HEK293 (cell line): Measurements from ENCODE around the gene SCGB1C2.
"Not testable (repeated sequence)": the region's sequence is repeated elsewhere in the genome, so short reads cannot be mapped to it uniquely, and the experiment has no call there.

Source experiments
- CTCF ChIA-PET: fragments of 350-600 bp; formaldehyde crosslinking; extraction: SDS; loops from one replicate; lab custom pipeline; 2021; ENCODE audit warnings: antibody characterized with exemption; lab: Yijun Ruan, JAX
- POLR2A ChIA-PET: fragments of 300-600 bp; formaldehyde crosslinking; extraction: SDS; loops from one replicate; lab custom pipeline; 2020; ENCODE audit warnings: antibody characterized with exemption, inconsistent platforms; lab: Yijun Ruan, JAX
- H3K27ac ChIP-seq: fragments of 200-500 bp; sonication (Bioruptor generic); 2 replicates; pipeline ENCODE4 v1.5.1; 2014; ENCODE audit warnings: low read depth, low read length, control low read depth, inconsistent platforms; ENCODE audit errors: extremely low read depth
- H3K36me3 ChIP-seq, 2 experiments: fragments of 200-500 bp in 1 of 2; sonication (Bioruptor generic) in 1 of 2; 1 replicate in 1 of 2; 2 replicates in 1 of 2; pipeline ENCODE4 v1.5.1; 2014 to 2017; ENCODE audit warnings: inconsistent platforms in 2 of 2, low read length in 2 of 2; ENCODE audit not compliant: control insufficient read depth in 2 of 2, insufficient read depth in 1 of 2
- H3K4me1 ChIP-seq: fragments of 200-500 bp; sonication (Bioruptor generic); 2 replicates; pipeline ENCODE4 v1.5.1; 2014; ENCODE audit warnings: mild to moderate bottlenecking, low read length, inconsistent platforms; ENCODE audit not compliant: control insufficient read depth, insufficient read depth
- H3K4me3 ChIP-seq: 2 replicates; pipeline ENCODE4 v1.5.1; 2011; ENCODE audit warnings: low read depth, mild to moderate bottlenecking, control low read depth, low read length, moderate library complexity
- H3K9me3 ChIP-seq: fragments of 200-500 bp; sonication (Bioruptor generic); 2 replicates; pipeline ENCODE4 v1.5.1; 2014; ENCODE audit warnings: low read depth, low read length, inconsistent platforms; ENCODE audit not compliant: control insufficient read depth, insufficient read depth
- CTCF ChIP-seq: fragments of 450-650 bp; formaldehyde crosslinking; IDR thresholded peaks from 2 replicates; pipeline ENCODE4 v1.5.1; 2016; ENCODE audit warnings: missing biosample characterization, missing genetic modification characterization
- KLF1 ChIP-seq: fragments of 450-650 bp; formaldehyde crosslinking; IDR thresholded peaks from 2 replicates; pipeline ENCODE4 v1.5.1; 2016; ENCODE audit warnings: missing biosample characterization, missing genetic modification characterization
- PRDM10 ChIP-seq: fragments of 450-650 bp; formaldehyde crosslinking; IDR thresholded peaks from 2 replicates; pipeline ENCODE4 v1.5.1; 2016; ENCODE audit warnings: missing biosample characterization, missing genetic modification characterization
- SP7 ChIP-seq: fragments of 450-650 bp; formaldehyde crosslinking; IDR thresholded peaks from 2 replicates; pipeline ENCODE4 v1.5.1; 2016; ENCODE audit warnings: missing biosample characterization, missing genetic modification characterization
- TCF7L2 ChIP-seq: IDR thresholded peaks from 2 replicates; pipeline ENCODE4 v1.6.1; 2011; ENCODE audit warnings: low read depth, mild to moderate bottlenecking, inconsistent platforms, low read length, moderate library complexity, borderline replicate concordance
- ZBTB1 ChIP-seq: fragments of 450-650 bp; formaldehyde crosslinking; IDR thresholded peaks from 2 replicates; pipeline ENCODE4 v1.5.1; 2016; ENCODE audit warnings: missing biosample characterization, missing genetic modification characterization
- ZBTB17 ChIP-seq: fragments of 450-650 bp; formaldehyde crosslinking; IDR thresholded peaks from 2 replicates; pipeline ENCODE4 v1.5.1; 2016; ENCODE audit warnings: missing biosample characterization, missing genetic modification characterization
- ZBTB49 ChIP-seq: fragments of 450-650 bp; formaldehyde crosslinking; IDR thresholded peaks from 2 replicates; pipeline ENCODE4 v1.5.1; 2016; ENCODE audit warnings: missing biosample characterization, missing genetic modification characterization, low read depth
- ZIC2 ChIP-seq: fragments of 450-650 bp; formaldehyde crosslinking; IDR thresholded peaks from 2 replicates; pipeline ENCODE4 v1.5.1; 2016; ENCODE audit warnings: missing biosample characterization, missing genetic modification characterization
- ZNF114 ChIP-seq: fragments of 450-650 bp; formaldehyde crosslinking; IDR thresholded peaks from 2 replicates; pipeline ENCODE4 v1.5.0; 2017; ENCODE audit warnings: missing biosample characterization, missing genetic modification characterization
- ZNF155 ChIP-seq: fragments of 450-650 bp; formaldehyde crosslinking; IDR thresholded peaks from 2 replicates; pipeline ENCODE4 v1.5.1; 2016; ENCODE audit warnings: missing biosample characterization, missing genetic modification characterization
- ZNF184 ChIP-seq: fragments of 450-650 bp; IDR thresholded peaks from 2 replicates; pipeline ENCODE4 v1.5.1; 2018; ENCODE audit warnings: missing biosample characterization, mild to moderate bottlenecking, missing genetic modification characterization
- ZNF23 ChIP-seq: fragments of 450-650 bp; formaldehyde crosslinking; IDR thresholded peaks from 2 replicates; pipeline ENCODE4 v1.5.1; 2016; ENCODE audit warnings: missing biosample characterization, missing genetic modification characterization, borderline replicate concordance
- ZNF24 ChIP-seq: fragments of 450-650 bp; formaldehyde crosslinking; IDR thresholded peaks from 2 replicates; pipeline ENCODE4 v1.5.1; 2016; ENCODE audit warnings: missing biosample characterization, missing genetic modification characterization
- ZNF350 ChIP-seq: fragments of 450-650 bp; formaldehyde crosslinking; IDR thresholded peaks from 2 replicates; pipeline ENCODE4 v1.5.0; 2017; ENCODE audit warnings: missing biosample characterization, mild to moderate bottlenecking, missing genetic modification characterization
- ZNF398 ChIP-seq: fragments of 450-650 bp; formaldehyde crosslinking; IDR thresholded peaks from 2 replicates; pipeline ENCODE4 v1.5.1; 2017; ENCODE audit warnings: missing biosample characterization, missing genetic modification characterization
- ZNF510 ChIP-seq: fragments of 450-650 bp; formaldehyde crosslinking; IDR thresholded peaks from 2 replicates; pipeline ENCODE4 v1.5.1; 2018; ENCODE audit warnings: mild to moderate bottlenecking, missing genetic modification characterization, missing biosample characterization; ENCODE audit not compliant: insufficient replicate concordance
- ZNF654 ChIP-seq: fragments of 450-650 bp; formaldehyde crosslinking; IDR thresholded peaks from 2 replicates; pipeline ENCODE4 v1.5.1; 2016; ENCODE audit warnings: low read depth, missing biosample characterization, missing genetic modification characterization
- ZNF692 ChIP-seq: fragments of 450-650 bp; formaldehyde crosslinking; IDR thresholded peaks from 2 replicates; pipeline ENCODE4 v1.5.1; 2016; ENCODE audit warnings: missing biosample characterization, missing genetic modification characterization
- ZXDB ChIP-seq: fragments of 450-650 bp; formaldehyde crosslinking; IDR thresholded peaks from 2 replicates; pipeline ENCODE4 v1.5.1; 2016; ENCODE audit warnings: missing biosample characterization, missing genetic modification characterization

The SCGB1C2 gene

GRCh38 chr17:164303-165235 is 27.2 kb downstream of the SCGB1C2 start:
- no peaks in the 10 kb centered on the region for H3K4me1 ChIP-seq
- H3K27ac ChIP-seq, result no peak overlapping the region
- H3K36me3 ChIP-seq, result no peaks in the 10 kb centered on the region
- TF ChIP-seq ZNF654 (peak; percentile 86), CTCF (peak; percentile 92), ZBTB17 (tag by site-specific recombination) (0 out of 2 replicates have a peak, but pooled peaks have one; percentile 28), ZNF114 (no peak), KLF1 (tag by site-specific recombination) (0 out of 2 replicates have a peak, but pooled peaks have one; percentile 7), ZIC2 (tag by site-specific recombination) (peak; percentile 23; the same call in 1 of the 2 replicates), ZBTB1 (tag by site-specific recombination) (no peak), ZNF510 (no peak)
- ChIA-PET CTCF (interaction anchor here (1.0 to 2.1 kb wide), 9 partner anchors 11 to 816 kb away, joined by 3 to 10 read pairs (median 5); no protein-coding TSS in a partner anchor), POLR2A (interaction anchor here (0.8 kb wide), 1 partner anchor 832 kb away, joined by 3 read pairs; the partner anchor contains the start of gene TIMM22)
- no peak overlapping the region for H3K4me3 ChIP-seq
- no peaks in the 10 kb centered on the region for H3K9me3 ChIP-seq

- Histone ChIP-seq H3K4me3 (no peak overlapping the region), H3K27ac (no peak overlapping the region), H3K4me1 (no peaks in the 10 kb centered on the region), H3K36me3 (no peaks in the 10 kb centered on the region), H3K9me3 (no peaks in the 10 kb centered on the region)
- ChIA-PET CTCF (interaction anchor here (1.3 to 1.9 kb wide), 5 partner anchors 147 to 815 kb away, joined by 3 to 6 read pairs (median 5); no protein-coding TSS in a partner anchor), POLR2A (interaction anchor here (0.9 kb wide), 1 partner anchor 9 kb away, joined by 3 read pairs; no protein-coding TSS in a partner anchor)
- TF ChIP-seq ZNF350 (no peak), ZNF398 (tag by site-specific recombination) (no peak), SP7 (tag by site-specific recombination) (no peak), ZXDB (tag by site-specific recombination) (no peak), ZNF692 (no peak), ZBTB49 (tag by site-specific recombination) (no peak), ZNF24 (no peak), ZNF184 (tag by site-specific recombination) (no peak), TCF7L2 (no peak), PRDM10 (tag by site-specific recombination) (no peak), ZNF23 (tag by site-specific recombination) (no peak), ZNF155 (tag by site-specific recombination) (no peak)
Observed at GRCh38 chr17:165939-166338, 28.6 kb downstream of the SCGB1C2 start.

- POLR2A ChIA-PET, H3K4me1 ChIP-seq, H3K9me3 ChIP-seq, H3K36me3 ChIP-seq, H3K4me3 ChIP-seq, H3K27ac ChIP-seq: not testable (repeated sequence)
- CTCF ChIA-PET, result interaction anchor here (0.6 kb wide), 1 partner anchor 38 kb away, joined by 3 read pairs; no protein-coding TSS in a partner anchor
Observed at GRCh38 chr17:168614-169013, 31.2 kb downstream of the SCGB1C2 start.
